H9 (cell line): ENCODE results near the gene SCAF4. TPM values are rescaled to one million over a fixed set of nuclear protein-coding genes. Genes with fewer than 3 reads are reported as not detected.

ENCODE experiments used
- DNase-seq: peaks from one replicate; pipeline ENCODE4 v3.0.0-alpha.2; 2017
- H2AFZ ChIP-seq: one replicate; pipeline ENCODE4 v1.6.1; 2013; ENCODE audit warnings: mild to moderate bottlenecking, low read length, control low read depth, moderate library complexity
- H2AK5ac ChIP-seq: 2 replicates; pipeline ENCODE4 v1.6.1; 2013; ENCODE audit warnings: low read length, control low read depth, mixed read lengths; ENCODE audit not compliant: insufficient read length
- H2BK120ac ChIP-seq: one replicate; pipeline ENCODE4 v1.6.1; 2013; ENCODE audit warnings: low read depth, mild to moderate bottlenecking, low read length, control low read depth, inconsistent platforms; ENCODE audit not compliant: poor library complexity, severe bottlenecking
- H2BK12ac ChIP-seq: 2 replicates; pipeline ENCODE4 v1.6.1; 2013; ENCODE audit warnings: low read length, control low read depth, mixed read lengths, low read depth; ENCODE audit not compliant: insufficient read length
- H2BK15ac ChIP-seq: 2 replicates; pipeline ENCODE4 v1.6.1; 2013; ENCODE audit warnings: low read depth, low read length, control low read depth
- H2BK20ac ChIP-seq: one replicate; pipeline ENCODE4 v1.6.1; 2013; ENCODE audit warnings: low read depth, mild to moderate bottlenecking, low read length, control low read depth, inconsistent platforms; ENCODE audit not compliant: poor library complexity, severe bottlenecking
- H2BK5ac ChIP-seq: 2 replicates; pipeline ENCODE4 v1.6.1; 2013; ENCODE audit warnings: low read length, control low read depth, mixed read lengths; ENCODE audit not compliant: insufficient read length
- H3K14ac ChIP-seq: 2 replicates; pipeline ENCODE4 v1.6.1; 2013; ENCODE audit warnings: low read length, control low read depth; ENCODE audit not compliant: insufficient read depth
- H3K18ac ChIP-seq: 2 replicates; pipeline ENCODE4 v1.6.1; 2013; ENCODE audit warnings: low read depth, mild to moderate bottlenecking, mixed read lengths, low read length, control low read depth; ENCODE audit not compliant: insufficient read length
- H3K23ac ChIP-seq: 2 replicates; pipeline ENCODE4 v1.6.1; 2013; ENCODE audit warnings: low read length, control low read depth, mixed read lengths, low read depth; ENCODE audit not compliant: insufficient read length
- H3K23me2 ChIP-seq: 2 replicates; pipeline ENCODE4 v1.6.1; 2013; ENCODE audit warnings: low read depth, mild to moderate bottlenecking, mixed read lengths, low read length, control low read depth; ENCODE audit not compliant: insufficient read length, poor library complexity, severe bottlenecking
- H3K27ac ChIP-seq: 2 replicates; pipeline ENCODE4 v1.5.1; 2013; ENCODE audit warnings: low read length, control low read depth, mixed read lengths, low read depth; ENCODE audit not compliant: insufficient read length
- H3K27me3 ChIP-seq: 2 replicates; pipeline ENCODE4 v1.6.1; 2013; ENCODE audit warnings: low read length, control low read depth, inconsistent platforms; ENCODE audit not compliant: insufficient read depth
- H3K4ac ChIP-seq: 2 replicates; pipeline ENCODE4 v1.6.1; 2013; ENCODE audit warnings: low read depth, mild to moderate bottlenecking, control low read depth, inconsistent platforms, low read length, moderate library complexity
- H3K4me1 ChIP-seq: 2 replicates; pipeline ENCODE4 v1.6.1; 2013; ENCODE audit warnings: low read length, control low read depth, inconsistent platforms; ENCODE audit not compliant: insufficient read depth
- H3K4me2 ChIP-seq: 2 replicates; pipeline ENCODE4 v1.6.1; 2013; ENCODE audit warnings: low read length, control low read depth, mixed read lengths; ENCODE audit not compliant: insufficient read length, insufficient read depth
- H3K56ac ChIP-seq: 2 replicates; pipeline ENCODE4 v1.6.1; 2013; ENCODE audit warnings: low read depth, mild to moderate bottlenecking, mixed read lengths, low read length, control low read depth; ENCODE audit not compliant: insufficient read length
- H3K79me1 ChIP-seq: 2 replicates; pipeline ENCODE4 v1.6.1; 2013; ENCODE audit warnings: low read depth, mild to moderate bottlenecking, moderate library complexity, low read length, control low read depth, inconsistent platforms; ENCODE audit not compliant: insufficient read depth, poor library complexity, severe bottlenecking
- H3K79me2 ChIP-seq: 2 replicates; pipeline ENCODE4 v1.6.1; 2013; ENCODE audit warnings: low read length, control low read depth, inconsistent platforms; ENCODE audit not compliant: insufficient read depth
- H3K9ac ChIP-seq: 2 replicates; pipeline ENCODE4 v1.6.1; 2013; ENCODE audit warnings: low read length, control low read depth, mixed read lengths; ENCODE audit not compliant: insufficient read length; ENCODE audit errors: extremely low read depth
- H3K9me3 ChIP-seq: one replicate; pipeline ENCODE4 v1.6.1; 2013; ENCODE audit warnings: low read depth, low read length, inconsistent platforms; ENCODE audit not compliant: control insufficient read depth
- H3T11ph ChIP-seq: one replicate; pipeline ENCODE4 v1.6.1; 2013; ENCODE audit warnings: mild to moderate bottlenecking, low read length, control low read depth, inconsistent platforms
- H4K20me1 ChIP-seq: one replicate; pipeline ENCODE4 v1.6.1; 2013; ENCODE audit not compliant: control insufficient read depth, insufficient read length, insufficient read depth
- H4K5ac ChIP-seq: 2 replicates; pipeline ENCODE4 v1.6.1; 2013; ENCODE audit warnings: low read depth, mild to moderate bottlenecking, mixed read lengths, low read length, control low read depth; ENCODE audit not compliant: insufficient read length
- H4K8ac ChIP-seq: replicated peaks from 2 replicates; pipeline ENCODE4 v1.6.1; 2013; ENCODE audit warnings: low read length, control low read depth, mixed read lengths, low read depth; ENCODE audit not compliant: insufficient read length
- H4K91ac ChIP-seq: 2 replicates; pipeline ENCODE4 v1.6.1; 2013; ENCODE audit warnings: low read depth, mild to moderate bottlenecking, moderate library complexity, mixed read lengths, low read length, control low read depth; ENCODE audit not compliant: insufficient read length
- H3K27ac Mint-ChIP-seq, 3 experiments: 2 replicates in 2 of 3; 3 replicates in 1 of 3; pipeline ENCODE4 v1.8.0; 2020 to 2021; ENCODE audit warnings: mixed read lengths in 3 of 3, mild to moderate bottlenecking in 1 of 3, moderate library complexity in 1 of 3
- H3K27me3 Mint-ChIP-seq: 2 replicates; pipeline ENCODE4 v1.8.0; 2021; ENCODE audit warnings: low read depth, mild to moderate bottlenecking, moderate library complexity, mixed read lengths
- H3K36me3 Mint-ChIP-seq, 3 experiments: 2 replicates in 2 of 3; 3 replicates in 1 of 3; pipeline ENCODE4 v1.8.0; 2020 to 2021; ENCODE audit warnings: low read depth in 3 of 3, mixed read lengths in 3 of 3; ENCODE audit not compliant: insufficient read depth in 1 of 3
- H3K4me1 Mint-ChIP-seq, 2 experiments: 2 replicates each; pipeline ENCODE4 v1.8.0; 2020; ENCODE audit warnings: mixed read lengths in 2 of 2
- H3K4me3 Mint-ChIP-seq, 2 experiments: 2 replicates in 1 of 2; 3 replicates in 1 of 2; pipeline ENCODE4 v1.8.0; 2020 to 2021; ENCODE audit warnings: mild to moderate bottlenecking in 2 of 2, mixed read lengths in 2 of 2, moderate library complexity in 1 of 2
- H3K9me3 Mint-ChIP-seq, 2 experiments: 2 replicates in 1 of 2; 3 replicates in 1 of 2; pipeline ENCODE4 v1.8.0; 2020; ENCODE audit warnings: mild to moderate bottlenecking in 2 of 2, mixed read lengths in 2 of 2, moderate library complexity in 1 of 2
- WGBS: extraction: QIAGEN DNeasy Blood & Tissue Kit; methylation state at CpG from one replicate; pipeline ENCODE4 v1.1.7; 2013; ENCODE audit warnings: missing lambda C conversion rate, low lambda C conversion rate, mixed read lengths; ENCODE audit not compliant: insufficient read length; ENCODE audit errors: extremely low coverage; 5-methylcytosine and 5-hydroxymethylcytosine counted together
- total RNA-seq: library from RNA; stranded (reverse); gene quantifications from 2 replicates; pipeline ENCODE4 v1.2.1, GENCODE V29; 2021
- TF ChIP-seq, protein P1 (sequence below): fragments of 200-600 bp; sonication (generic); conservative IDR thresholded peaks from 3 replicates; pipeline ENCODE4 v1.8.0; 2021; ENCODE audit warnings: antibody characterized with exemption, mild to moderate bottlenecking

The SCAF4 gene
- total RNA-seq, 1 experiment from 2014 or later, result 76.8 TPM

DNA sequence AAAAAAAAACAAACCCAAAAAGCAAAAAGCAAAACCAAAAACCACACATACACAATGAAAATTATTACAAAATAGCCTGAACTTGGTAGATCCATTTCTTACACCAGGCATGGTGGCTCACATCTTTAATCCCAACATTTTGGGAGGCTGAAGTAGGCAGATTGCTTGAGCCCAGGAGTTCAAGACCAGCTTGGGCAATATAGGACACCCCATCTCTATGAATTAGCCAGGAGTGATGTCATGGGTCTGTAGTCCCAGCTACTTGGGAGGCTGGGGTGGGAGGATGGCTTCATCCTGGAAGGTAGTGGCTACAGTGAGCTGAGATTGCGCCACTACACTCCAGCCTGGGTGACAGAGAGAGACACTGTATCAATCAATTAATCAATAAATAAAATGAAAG lies 42.1 kb upstream of the SCAF4 start:
- DNase-seq, result no peak
- WGBS, result no CpG with 5 or more reads among the region's 1 CpG
- no peak overlapping the region for H3K4ac ChIP-seq
- H2BK5ac ChIP-seq, result no peak overlapping the region
- TF ChIP-seq, protein P1, sequence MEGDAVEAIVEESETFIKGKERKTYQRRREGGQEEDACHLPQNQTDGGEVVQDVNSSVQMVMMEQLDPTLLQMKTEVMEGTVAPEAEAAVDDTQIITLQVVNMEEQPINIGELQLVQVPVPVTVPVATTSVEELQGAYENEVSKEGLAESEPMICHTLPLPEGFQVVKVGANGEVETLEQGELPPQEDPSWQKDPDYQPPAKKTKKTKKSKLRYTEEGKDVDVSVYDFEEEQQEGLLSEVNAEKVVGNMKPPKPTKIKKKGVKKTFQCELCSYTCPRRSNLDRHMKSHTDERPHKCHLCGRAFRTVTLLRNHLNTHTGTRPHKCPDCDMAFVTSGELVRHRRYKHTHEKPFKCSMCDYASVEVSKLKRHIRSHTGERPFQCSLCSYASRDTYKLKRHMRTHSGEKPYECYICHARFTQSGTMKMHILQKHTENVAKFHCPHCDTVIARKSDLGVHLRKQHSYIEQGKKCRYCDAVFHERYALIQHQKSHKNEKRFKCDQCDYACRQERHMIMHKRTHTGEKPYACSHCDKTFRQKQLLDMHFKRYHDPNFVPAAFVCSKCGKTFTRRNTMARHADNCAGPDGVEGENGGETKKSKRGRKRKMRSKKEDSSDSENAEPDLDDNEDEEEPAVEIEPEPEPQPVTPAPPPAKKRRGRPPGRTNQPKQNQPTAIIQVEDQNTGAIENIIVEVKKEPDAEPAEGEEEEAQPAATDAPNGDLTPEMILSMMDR, result no peak
- no peak overlapping the region for H3K4me3 Mint-ChIP-seq
- H3K36me3 Mint-ChIP-seq, result no peaks in the 10 kb centered on the region
- H3K4me1 Mint-ChIP-seq, result no peaks in the 10 kb centered on the region
- no peak overlapping the region for H4K91ac ChIP-seq
- H3K4me1 ChIP-seq, result no peaks in the 10 kb centered on the region
- no peak overlapping the region for H2BK15ac ChIP-seq
- no peaks in the 10 kb centered on the region for H3K9me3 ChIP-seq
- no peaks in the 10 kb centered on the region for H3K27me3 Mint-ChIP-seq
- no peak overlapping the region for H3K9ac ChIP-seq
- no peak overlapping the region for H2BK120ac ChIP-seq
- no peaks in the 10 kb centered on the region for H3K27me3 ChIP-seq
- H3K4me2 ChIP-seq, result no peak overlapping the region
- no peak overlapping the region for H3K27ac ChIP-seq
- H3K79me1 ChIP-seq, result no peaks in the 10 kb centered on the region
- no peak overlapping the region for H2BK20ac ChIP-seq
- H3K9me3 Mint-ChIP-seq, result no peaks in the 10 kb centered on the region
- H3K18ac ChIP-seq, result no peak overlapping the region
- H3K79me2 ChIP-seq, result no peaks in the 10 kb centered on the region
- H2AK5ac ChIP-seq, result no peak overlapping the region
- no peak overlapping the region for H3K27ac Mint-ChIP-seq
- H2BK12ac ChIP-seq, result no peak overlapping the region
- no peak overlapping the region for H4K5ac ChIP-seq
- no peak overlapping the region for H3T11ph ChIP-seq
- no peaks in the 10 kb centered on the region for H4K20me1 ChIP-seq
- no peak overlapping the region for H4K8ac ChIP-seq
- no peaks in the 10 kb centered on the region for H3K23me2 ChIP-seq
- H2AFZ ChIP-seq, result no peak overlapping the region
- no peak overlapping the region for H3K14ac ChIP-seq
- no peak overlapping the region for H3K23ac ChIP-seq
- H3K56ac ChIP-seq, result no peak overlapping the region
